GM19043 (cell line): ENCODE measurements around the gene PTDSS2.
"Not testable (repeated sequence)": the region's sequence is repeated elsewhere in the genome, so short reads cannot be mapped to it uniquely, and the experiment has no call there.

Experiments
- ATAC-seq: cut with Tn5 transposase; IDR thresholded peaks from one replicate; pipeline ENCODE4 v1.9.1; 2021; ENCODE audit warnings: low read depth; ENCODE audit not compliant: unreplicated experiment

PTDSS2 gene

DNA sequence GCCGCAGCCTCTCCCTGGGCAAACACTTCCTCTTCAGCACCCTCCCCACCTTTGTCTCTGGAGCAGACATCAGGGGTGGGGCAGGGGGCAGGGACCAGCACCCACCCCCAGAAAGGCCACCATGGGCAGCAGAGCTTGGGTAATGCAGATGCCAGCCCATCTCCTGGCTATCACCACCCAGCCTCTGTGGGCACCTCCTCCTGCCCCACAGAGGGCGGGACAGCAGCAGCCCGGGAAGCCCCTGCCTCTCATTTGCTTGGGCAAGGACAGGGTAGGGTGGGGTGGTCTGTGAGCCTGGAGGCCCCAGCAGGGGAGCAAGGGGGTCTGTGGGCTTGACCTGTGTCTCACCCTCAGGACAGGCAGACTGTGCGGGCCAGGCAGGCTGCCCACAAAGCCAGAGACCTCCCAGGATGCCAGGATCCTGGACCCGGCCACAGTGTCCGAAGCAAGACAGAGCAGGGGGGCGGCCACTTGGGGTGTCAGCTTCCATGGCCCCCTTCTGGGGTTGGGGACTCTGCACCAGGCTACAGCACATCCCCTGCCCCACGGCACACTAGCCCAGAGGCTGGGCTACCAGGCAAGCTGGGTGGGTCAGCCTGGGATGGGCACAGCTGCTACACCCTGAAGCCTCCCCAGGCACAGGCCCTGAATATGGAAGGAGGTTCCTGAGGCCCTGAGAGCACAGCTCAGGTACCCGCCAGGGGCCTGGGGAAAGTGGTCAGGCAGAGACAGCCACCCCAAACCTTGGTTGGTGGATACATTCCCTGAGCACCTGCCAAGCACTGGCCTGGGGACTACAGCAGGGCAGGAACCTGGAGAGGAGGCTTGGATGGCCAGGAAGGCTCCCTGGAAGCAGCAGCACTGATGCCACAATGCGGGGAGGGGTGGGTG, 52.5 kb downstream of the PTDSS2 start:
- ATAC-seq = no peak

DNA sequence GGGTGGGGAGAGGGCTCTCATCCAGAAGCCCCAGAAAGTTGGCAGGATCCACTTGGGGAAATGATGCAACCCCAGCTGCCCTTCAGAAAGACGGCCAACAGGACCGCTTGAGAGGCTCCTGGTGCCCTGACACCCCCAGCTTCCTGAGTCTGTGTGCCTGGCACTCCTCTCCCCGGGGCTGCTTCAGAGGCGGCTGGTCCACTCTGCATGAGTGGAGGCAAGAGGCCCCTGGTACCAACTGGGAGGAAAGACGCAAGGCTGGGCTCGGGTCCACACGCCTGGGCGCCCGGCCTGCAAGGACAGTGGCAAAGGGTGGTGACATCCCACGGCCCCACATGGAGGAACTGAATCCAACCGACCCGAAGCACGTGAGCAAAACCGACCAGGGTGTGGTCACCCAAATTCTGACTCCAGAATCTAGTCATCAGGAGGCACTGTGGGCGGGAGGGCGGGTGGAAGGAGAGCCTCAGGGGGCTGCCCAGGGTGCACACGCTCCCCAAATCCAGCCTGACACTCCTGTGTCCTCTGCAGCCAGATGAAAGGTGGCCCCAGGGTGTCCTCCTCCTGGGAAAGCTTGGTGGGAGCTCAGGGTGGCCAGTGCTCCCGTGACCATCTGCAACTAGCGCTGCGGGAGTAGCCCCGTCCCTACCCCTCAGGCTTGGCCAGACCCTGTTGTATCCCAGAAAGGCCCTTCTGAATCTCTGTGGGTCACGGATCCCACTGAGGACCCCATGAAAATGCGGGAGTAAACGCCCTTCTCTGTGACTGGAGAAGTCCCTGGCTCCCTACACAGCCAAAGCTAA, 53.3 kb downstream of the PTDSS2 start:
- ATAC-seq = no peak

DNA sequence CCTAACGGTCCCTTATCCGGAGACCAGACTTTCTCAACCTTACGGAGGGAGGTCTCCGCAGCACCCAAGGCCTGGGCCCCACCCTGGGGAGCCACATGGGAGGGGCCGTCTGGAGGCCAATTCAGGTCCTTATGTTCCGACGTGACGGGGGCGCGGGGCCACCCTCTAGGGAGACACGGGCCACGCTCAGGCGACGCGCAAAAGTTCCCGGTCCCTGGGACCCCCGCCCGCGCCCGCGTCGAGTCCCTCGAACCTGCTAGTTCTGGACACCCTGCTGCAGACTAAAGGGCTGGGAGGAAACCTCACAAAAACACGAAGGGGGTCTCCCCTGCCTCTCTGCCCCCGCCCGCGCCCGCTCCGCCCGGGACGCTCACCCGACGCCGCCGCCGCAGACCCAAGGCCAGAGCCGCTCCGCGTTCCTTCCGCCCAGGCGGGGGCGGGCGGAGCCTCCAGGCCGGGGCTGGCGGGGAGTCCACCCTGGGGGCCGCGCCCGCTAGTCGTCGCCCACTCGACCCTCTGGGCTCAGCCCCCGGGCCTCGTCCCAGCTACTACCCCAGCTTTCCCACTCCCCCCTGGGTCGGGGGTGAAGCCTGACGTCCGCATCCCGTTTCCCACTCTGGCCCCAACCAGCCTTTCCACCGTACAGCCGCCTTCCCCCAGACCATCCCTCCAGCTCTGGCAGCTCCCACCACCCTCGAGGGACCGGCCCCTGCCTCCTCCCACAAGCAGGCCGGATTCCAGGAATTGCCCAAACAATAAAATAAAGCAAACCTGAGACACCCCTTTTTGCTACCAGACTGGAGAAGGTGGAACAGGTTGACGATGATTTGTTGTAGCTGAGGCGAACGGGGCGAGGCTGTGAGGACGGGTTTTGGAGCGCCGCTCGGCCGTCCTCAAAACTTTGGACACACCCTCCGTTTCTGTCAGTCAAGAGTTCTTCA, 54.2 kb downstream of the PTDSS2 start:
- no peak for ATAC-seq

DNA sequence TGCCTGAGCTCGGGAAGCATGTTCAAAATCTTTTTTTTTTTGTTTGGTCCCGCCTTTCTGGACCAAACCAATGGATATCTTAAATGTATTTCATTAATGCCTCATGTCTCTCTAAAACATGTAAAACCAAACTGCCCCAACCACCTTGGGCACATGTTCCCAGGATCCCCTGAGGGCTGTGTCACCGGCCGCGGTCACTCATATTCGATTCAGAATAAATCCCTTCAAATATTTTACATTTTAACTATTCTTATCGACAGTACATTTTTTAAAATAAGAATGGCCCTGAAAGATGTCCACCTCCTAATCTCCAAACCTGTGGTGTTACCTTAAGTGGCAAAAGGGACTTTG, 54.9 kb downstream of the PTDSS2 start:
- no peak for ATAC-seq

DNA sequence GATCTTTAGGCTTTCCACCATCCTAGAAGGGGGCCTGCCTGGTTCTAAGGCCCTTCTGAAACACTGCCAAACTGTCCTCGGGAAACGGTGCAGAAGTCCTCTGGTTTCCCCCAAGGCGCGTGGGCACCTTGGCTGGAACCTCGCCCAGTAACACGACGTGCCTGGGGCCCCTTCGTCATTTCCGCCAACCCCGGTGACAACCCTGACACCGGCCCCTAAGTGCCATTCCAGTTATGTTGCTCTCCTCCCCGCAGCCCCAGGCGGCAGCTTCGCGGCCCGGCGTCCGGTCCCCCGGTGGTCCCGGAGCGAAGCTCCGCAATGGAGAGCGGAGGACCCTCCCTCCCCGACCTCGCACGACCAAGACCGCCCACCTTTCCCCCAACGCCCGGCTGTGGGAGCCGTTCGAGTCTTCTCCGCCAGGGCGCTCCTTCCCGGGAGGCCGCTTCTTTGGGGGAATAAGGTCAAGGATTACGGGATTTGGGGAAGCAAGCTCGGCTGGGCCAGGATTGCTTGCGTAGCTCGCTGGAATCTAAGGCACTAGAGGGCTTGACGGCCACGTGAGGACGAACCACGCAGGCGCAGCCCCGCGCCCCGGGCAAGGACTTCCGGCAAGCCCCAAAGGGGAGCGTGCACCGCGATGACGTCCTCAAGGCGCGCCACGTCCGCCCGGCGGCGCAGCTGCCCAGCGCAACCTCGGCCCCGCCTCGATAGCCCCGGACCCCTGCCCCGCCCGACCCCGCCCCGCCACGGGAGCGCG, 56.3 kb downstream of the PTDSS2 start:
- ATAC-seq = peak; percentile 67

DNA sequence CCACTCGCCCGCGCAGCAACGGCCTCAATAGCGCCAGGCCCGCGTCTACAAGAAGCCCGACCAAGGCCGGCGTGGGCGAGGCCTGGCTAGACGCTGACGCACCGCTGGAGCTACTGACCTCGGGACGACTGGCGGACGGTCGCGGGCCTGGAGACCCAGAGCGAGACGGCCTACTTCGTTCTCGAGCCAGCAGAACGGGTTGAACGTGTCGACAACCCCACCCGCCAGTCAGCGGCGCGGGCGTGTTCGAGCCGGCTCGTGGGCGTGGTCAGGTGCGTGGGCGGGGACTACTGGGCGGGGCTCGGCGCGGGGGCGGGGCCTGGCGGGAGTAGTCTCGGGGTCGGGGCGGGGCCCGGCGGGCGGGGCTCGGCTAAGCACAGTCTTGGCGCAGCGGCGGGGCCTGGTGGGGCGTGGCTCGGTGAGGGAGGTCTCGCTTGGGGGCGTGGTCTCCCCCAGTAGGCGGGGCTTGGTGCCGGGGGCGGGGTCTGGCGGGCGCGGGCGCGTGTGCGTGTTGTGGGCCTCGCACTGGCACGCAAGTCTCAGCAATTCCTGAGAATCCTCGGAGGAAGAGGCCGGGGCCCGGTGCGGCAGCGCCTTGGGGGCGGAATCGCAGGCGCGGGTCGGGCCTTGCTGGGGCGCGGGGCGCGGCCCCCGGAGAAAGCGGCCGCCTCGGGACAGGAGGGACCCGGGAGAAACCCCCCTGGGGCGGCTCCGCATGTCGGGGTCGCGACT, 57.1 kb downstream of the PTDSS2 start, which contains the start of gene RNH1:
TSS of gene RNH1 (minus strand) at position 248 of the 732 bp plus-strand sequence. CDS start 5,080 bp downstream, outside the sequence.
- peak; percentile 23 for ATAC-seq

DNA sequence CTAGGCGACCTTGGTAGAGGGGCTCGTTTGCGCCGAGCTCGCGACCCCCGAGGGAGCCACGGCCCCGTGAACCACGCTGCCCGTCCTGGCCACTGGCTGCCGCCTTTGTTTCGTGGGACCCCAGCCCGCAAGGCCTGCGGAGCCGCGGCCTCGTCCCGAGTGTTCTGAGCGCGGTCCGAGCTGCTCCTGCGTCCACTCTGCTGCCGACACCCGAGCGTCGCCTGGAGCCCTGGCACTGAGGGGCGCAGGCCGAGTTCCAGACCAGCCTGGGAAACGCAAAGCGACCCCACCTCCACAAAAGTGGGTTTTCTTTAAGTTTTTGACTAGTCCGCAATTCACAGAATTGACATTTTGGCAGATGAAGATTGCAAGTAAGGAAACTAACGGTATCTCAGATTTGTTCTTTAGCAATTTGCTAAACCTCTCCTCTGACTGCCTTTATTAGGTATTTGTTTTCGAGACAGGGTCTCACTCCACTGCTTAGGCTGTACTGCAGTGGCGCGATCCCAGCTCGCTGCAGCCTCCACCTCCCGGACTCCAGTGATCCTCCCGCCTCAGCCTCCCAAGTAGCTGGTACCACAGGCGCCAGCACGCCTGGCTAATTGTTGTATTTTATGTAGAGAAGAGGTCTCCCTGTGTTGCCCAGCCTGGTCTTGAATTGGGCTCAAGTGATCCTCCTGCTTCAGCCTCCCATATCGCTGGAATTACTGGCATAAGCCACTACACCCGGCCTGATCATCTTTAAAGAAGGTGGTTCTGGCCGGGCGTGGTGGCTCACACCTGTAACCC, 57.8 kb downstream of the PTDSS2 start:
- ATAC-seq = no peak

DNA sequence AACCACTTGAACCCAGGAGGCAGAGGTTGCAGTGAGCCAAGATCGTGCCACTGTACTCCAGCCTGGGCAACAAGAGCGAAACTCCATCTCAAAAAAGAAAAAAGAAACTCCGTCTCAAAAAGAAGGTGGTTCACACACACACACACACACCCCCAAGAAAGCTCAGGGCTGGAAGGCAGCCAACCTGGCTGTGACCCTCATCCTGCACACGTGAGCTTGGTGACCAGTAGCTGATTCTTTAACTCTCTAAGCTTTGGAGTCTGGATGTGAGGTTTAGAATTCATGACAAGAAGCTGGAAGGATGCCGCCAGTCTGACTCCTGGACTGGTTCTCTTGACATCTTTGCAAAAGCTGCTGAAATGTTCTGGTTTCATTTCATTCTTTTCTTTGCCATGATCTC, 58.9 kb downstream of the PTDSS2 start:
- no peak for ATAC-seq

DNA sequence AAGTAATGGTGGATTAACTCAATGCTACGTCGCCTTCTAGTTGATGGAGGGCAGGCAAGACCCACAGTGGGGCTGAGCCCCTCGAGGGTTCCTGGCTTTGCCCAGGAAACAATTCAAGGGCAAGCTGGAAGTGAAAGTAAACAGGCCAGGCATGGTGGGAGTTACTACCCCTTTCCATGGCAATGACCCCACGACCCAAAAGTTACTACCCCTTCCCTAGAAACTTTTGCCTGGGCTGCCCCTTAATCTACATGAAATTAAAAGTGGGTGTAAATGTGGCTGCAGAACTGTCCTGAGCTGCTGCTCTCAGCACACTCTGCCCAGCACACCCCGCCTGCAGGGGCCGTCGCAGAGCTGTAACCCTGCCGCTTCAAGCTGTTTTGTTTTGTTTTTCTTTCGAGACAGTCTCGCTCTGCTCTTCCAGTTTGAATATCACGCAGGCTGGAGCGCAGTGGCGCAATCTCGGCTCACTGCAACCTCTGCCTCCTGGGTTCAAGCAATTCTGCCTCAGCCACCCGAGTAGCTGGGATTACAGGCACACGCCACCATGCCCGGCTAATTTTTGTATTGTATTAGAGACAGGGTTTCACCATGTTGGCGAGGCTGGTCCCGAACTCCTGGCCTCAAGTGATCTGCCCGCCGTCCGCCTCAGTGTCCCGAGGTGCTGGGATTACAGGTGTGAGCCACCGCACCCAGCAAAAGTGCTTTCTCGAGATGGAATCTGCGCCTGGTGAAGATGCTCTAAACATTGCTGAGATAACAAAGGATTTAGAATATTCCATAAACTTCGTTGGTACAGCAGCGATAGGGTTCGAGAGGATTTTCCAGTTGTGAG, 62.9 kb downstream of the PTDSS2 start:
- ATAC-seq = no peak

DNA sequence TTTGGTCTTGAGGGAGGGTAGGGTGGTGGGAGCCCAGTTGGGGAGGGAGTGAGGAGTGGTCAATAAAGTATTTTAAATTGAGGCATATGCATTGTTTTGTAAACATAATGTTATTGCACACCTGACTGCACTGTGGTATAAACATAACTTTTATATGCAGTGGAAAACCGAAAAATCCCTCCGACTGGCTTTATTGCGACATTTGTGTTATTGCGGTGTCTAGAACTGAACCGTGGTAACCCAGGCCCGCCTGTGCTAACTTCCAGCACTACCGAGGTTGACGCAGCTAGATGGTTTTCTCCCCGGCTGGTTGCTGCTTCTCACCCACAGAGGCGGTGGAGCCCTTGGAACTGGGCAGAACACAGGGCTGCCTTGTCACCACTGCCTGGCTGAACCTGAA, 64.5 kb downstream of the PTDSS2 start:
- ATAC-seq = no peak

DNA sequence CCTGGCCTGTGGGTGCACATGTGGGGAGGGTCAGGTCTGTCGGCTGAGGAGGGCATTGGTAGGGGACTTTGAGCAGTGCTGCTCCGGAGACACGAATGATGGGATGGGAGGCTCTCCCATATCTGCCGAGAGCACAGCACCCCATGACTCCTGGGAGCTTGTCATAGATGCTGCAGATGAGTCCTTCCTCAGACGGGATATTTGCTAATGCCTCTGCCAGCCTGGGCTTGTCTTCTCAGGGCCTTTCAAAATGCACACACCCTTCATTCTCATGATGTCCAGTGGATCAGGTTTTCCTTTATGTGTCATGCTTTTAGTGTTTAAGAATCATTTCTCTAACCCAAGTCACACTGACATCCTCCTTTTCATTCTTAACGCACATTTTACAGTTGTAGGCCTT, 65.1 kb downstream of the PTDSS2 start:
- ATAC-seq = no peak

DNA sequence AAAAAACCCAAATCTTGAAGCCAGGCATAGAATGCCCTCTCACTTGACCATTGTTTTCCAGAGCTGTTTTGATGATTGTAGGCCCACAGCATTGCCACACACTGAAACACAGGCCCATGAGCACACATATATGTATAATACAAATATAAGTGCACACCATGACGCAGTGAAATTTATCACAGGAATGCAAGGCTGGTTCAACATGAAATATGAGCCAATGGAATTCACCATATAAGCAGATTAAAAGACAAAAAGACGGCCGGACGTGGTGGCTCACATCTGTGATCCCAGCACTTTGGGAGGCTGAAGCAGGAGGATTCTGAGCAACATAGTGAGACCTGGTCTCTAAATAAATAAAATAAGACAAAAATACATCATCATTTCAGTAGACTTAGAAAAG, 66.3 kb downstream of the PTDSS2 start:
- no peak for ATAC-seq

DNA sequence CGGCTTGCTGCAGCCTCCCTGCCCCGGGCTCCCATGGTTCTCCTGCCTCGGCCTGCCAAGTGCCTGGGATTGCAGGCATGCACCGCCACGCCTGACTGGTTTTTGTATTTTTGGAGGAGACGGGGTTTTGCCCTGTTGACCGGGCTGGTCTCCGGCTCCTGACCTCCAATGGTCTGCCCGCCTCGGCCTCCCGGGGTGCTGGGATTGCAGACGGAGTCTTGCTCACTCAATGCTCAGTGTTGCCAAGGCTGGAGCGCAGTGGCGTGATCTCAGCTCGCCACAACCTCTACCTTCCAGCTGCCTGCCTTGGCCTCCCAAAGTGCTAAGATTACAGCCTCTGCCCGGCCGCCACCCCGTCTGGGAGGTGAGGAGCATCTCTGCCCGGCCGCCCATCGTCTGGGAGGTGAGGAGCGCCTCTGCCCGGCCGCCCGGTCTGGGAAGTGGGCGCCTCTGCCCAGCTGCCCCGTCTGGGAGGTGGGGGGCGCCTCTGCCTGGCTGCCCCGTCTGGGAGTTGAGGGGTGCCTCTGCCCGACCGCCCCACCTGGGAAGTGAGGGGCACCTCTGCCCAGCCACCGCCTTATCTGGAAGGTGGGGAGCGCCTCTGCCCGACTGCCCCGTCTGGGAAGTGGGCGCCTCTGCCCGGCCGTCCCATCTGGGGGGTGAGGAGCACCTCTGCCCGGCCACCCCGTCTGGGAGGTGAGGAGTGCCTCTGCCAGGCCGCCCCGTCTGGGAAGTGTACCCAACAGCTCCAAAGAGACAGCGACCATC, 67.0 kb downstream of the PTDSS2 start:
- not testable (repeated sequence) for ATAC-seq

DNA sequence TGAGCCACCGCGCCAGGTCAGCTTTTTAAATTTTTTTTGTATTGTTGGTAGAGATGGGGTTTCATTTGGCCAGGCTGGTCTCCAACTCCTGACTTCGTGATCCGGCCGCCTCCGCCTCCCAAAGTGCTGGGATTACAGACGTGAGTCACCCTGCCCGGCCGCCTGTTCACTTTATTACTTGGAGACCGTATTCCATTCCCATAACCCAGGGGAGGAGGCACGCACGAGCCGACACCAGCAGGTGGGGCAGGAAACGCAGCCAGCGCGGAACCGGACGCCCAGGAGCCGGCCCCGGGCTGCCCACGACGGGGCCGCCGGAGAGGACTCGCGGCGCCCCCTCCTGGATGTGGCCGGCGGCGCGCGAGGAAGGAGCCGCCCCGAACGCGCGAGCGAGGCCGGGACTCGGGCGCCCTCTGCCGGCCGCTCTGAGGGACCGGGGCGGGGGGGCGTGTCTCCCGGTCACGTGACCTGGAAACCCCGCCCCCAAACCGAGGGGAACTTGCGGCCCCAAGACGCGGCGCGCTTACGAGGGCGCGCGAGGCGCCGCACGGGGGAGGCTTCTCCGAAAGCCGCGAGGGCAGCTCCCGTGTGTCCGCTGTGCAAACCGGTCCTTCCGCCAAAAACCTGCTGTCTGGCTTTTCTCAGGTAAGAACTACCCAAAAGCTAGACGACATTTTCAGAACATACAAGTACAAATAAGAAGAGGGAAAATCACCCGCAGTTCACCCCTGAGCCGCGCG, 68.6 kb downstream of the PTDSS2 start:
- peak; percentile 83 for ATAC-seq

DNA sequence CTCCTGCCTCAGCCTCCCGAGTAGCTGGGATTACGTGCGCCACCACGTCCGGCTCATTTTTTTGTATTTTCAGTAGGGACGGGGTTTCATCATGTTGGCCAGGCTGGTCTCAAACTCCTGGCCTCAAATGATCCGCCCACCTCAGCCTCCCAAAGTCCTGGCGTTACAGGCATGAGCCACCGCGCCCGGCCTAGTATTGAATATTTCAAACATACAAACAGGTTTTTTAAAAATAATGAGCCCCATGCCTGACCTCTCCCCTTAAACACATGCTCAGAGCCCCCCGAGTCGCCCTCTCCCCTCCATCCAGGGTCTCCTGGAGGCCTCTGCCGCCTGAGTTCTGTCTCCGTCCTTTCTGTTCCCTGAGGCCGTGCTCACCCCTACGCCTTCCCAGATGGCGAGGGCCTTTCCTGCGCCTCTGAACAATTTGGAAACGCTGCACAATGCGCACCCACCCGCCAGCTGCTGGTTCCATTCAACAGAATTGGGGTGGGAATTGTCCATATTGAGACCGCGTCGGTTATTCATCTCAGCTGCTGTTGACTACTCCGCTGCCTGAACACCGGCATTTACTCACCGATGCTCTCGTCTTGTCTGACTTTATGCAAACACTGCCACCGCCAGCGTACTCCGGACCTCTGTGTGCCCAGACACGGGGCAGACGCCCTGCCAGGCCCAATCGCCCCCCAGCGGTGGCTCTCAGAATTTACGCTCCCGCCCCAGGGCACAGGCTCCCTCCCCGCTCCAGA, 70.5 kb downstream of the PTDSS2 start:
- no peak for ATAC-seq
